ENCODE measurements around the gene AGAP4.
"Not testable (repeated sequence)": the region's sequence is repeated elsewhere in the genome, so short reads cannot be mapped to it uniquely, and the experiment has no call there.

Gene AGAP4

GRCh38 chr10:45790694-45791426 lies 56.4 kb downstream of the AGAP4 start:
- not testable (repeated sequence) for DNase-seq (ENCODE audit: low read depth in 2 of 2)

- DNase-seq (ENCODE audit: low read depth in 2 of 2): not testable (repeated sequence)
Measured at GRCh38 chr10:45789991-45790390, 57.3 kb downstream of the AGAP4 start.

- DNase-seq (ENCODE audit: low read depth in 2 of 2): not testable (repeated sequence)
Measured at GRCh38 chr10:45787212-45787741, 60.0 kb downstream of the AGAP4 start.

- DNase-seq (ENCODE audit: low read depth in 2 of 2): not testable (repeated sequence)
Measured at GRCh38 chr10:45786217-45786616, 61.1 kb downstream of the AGAP4 start.

Data from activated CD4-positive, alpha-beta T cell treated with anti-CD3 and anti-CD28 coated beads for 24 hours (primary cell).